Hepatocyte (in vitro differentiated cells): ENCODE measurements around the gene NACA2.

Experiments used
- EZH2 ChIP-seq: fragments of 200-600 bp; sonication (generic); IDR thresholded peaks from 2 replicates; pipeline ENCODE4 v1.6.1; 2016; ENCODE audit warnings: antibody characterized with exemption, mild to moderate bottlenecking, borderline replicate concordance
- TF ChIP-seq, protein P1 (sequence below): fragments of 200-600 bp; sonication (generic); IDR thresholded peaks from 2 replicates; pipeline ENCODE4 v1.5.1; 2016; ENCODE audit warnings: antibody characterized with exemption, mild to moderate bottlenecking; ENCODE audit not compliant: poor library complexity

DNA sequence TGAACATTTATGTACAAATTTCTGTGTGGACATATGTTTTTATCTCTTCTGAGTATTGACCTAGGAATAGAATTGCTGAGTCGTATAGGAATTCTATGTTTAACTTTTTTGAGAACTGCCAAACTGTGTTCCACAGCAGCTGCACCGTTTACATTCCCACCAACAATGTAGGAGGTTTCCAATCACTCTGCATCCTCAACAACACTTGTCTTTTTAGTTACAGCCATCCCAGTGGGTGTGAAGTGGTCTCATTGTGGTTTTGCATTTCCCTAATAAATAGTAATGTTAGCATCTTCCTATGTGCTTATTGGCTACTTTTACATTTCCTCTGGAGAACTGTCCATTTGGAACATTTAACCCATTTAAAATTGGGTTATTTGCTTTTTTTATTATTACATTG lies 36.6 kb upstream of the NACA2 start:
- TF ChIP-seq, protein P1, sequence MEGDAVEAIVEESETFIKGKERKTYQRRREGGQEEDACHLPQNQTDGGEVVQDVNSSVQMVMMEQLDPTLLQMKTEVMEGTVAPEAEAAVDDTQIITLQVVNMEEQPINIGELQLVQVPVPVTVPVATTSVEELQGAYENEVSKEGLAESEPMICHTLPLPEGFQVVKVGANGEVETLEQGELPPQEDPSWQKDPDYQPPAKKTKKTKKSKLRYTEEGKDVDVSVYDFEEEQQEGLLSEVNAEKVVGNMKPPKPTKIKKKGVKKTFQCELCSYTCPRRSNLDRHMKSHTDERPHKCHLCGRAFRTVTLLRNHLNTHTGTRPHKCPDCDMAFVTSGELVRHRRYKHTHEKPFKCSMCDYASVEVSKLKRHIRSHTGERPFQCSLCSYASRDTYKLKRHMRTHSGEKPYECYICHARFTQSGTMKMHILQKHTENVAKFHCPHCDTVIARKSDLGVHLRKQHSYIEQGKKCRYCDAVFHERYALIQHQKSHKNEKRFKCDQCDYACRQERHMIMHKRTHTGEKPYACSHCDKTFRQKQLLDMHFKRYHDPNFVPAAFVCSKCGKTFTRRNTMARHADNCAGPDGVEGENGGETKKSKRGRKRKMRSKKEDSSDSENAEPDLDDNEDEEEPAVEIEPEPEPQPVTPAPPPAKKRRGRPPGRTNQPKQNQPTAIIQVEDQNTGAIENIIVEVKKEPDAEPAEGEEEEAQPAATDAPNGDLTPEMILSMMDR: no peak
- TF ChIP-seq EZH2: no peak
